GM12878 (cell line): ENCODE measurements around the gene A2ML1. TPM values are rescaled to one million over a fixed set of nuclear protein-coding genes. Genes with fewer than 3 reads are reported as not detected.

Experiments used
- ATAC-seq: fragments of 200-7000 bp; cut with Tn5 transposase; 3 replicates; pipeline ENCODE4 v1.9.1; 2020; ENCODE audit warnings: mild to moderate bottlenecking, moderate library complexity
- BruUV-seq: library from RNA; stranded (reverse); fragments of 400-500 nt; replicated peaks from 2 replicates; lab custom pipeline; 2021; lab: Mats Ljungman, UMichigan
- CTCF ChIA-PET: fragments of 300-600 bp; sonication (Branson Sonifier 250); formaldehyde crosslinking; extraction: SDS; loops from one replicate; lab custom pipeline; 2021; ENCODE audit warnings: inconsistent platforms; lab: Yijun Ruan, JAX
- POLR2A ChIA-PET: fragments of 350-600 bp; formaldehyde crosslinking; extraction: SDS; loops from one replicate; lab custom pipeline; 2021; ENCODE audit warnings: inconsistent platforms; lab: Charles Lee
- RAD21 ChIA-PET: fragments of 300-600 bp; sonication (Branson Sonifier 250); formaldehyde crosslinking; loops from one replicate; lab custom pipeline; 2023; ENCODE audit warnings: antibody characterized with exemption; ENCODE audit not compliant: unreplicated experiment; lab: Charles Lee
- SMC1A ChIA-PET: fragments of 300-600 bp; sonication (Branson Sonifier 250); formaldehyde crosslinking; loops from one replicate; lab custom pipeline; 2023; ENCODE audit not compliant: unreplicated experiment, uncharacterized antibody; lab: Charles Lee
- DNase-seq: peaks from one replicate; pipeline ENCODE4 v3.0.0-alpha.2; 2011; ENCODE audit warnings: low read depth, low spot score
- FAIRE-seq: peaks from 3 replicates; lab custom pipeline; 2011; peaks lifted over from hg19 to GRCh38; lab: Jason Lieb, UNC
- H2AFZ ChIP-seq: 2 replicates; pipeline ENCODE4 v1.6.0; 2011; ENCODE audit warnings: low read depth, low read length, control low read depth; ENCODE audit not compliant: control insufficient read depth
- H3K27ac ChIP-seq: 2 replicates; pipeline ENCODE4 v1.5.1; 2011; ENCODE audit warnings: control low read depth; ENCODE audit not compliant: control insufficient read depth, insufficient read depth
- H3K27me3 ChIP-seq, 2 experiments: replicated peaks in 1 of 2; 2 replicates each; pipeline versions ENCODE4 v1.6.0 to v1.6.1; 2011; ENCODE audit warnings: low read length in 1 of 2; ENCODE audit not compliant: control insufficient read depth in 2 of 2, insufficient read depth in 2 of 2
- H3K36me3 ChIP-seq, 2 experiments: 2 replicates each; pipeline ENCODE4 v1.5.1; 2011; ENCODE audit warnings: low read length in 1 of 2; ENCODE audit not compliant: control insufficient read depth in 2 of 2, insufficient read depth in 2 of 2
- H3K4me1 ChIP-seq: 2 replicates; pipeline ENCODE4 v1.6.1; 2011; ENCODE audit warnings: mild to moderate bottlenecking, low read length, moderate library complexity, mixed read lengths; ENCODE audit not compliant: control insufficient read depth, insufficient read depth
- H3K4me2 ChIP-seq: 2 replicates; pipeline ENCODE4 v1.6.0; 2011; ENCODE audit warnings: control low read depth; ENCODE audit not compliant: control insufficient read depth, insufficient read depth
- H3K4me3 ChIP-seq: fragments of 200-600 bp; sonication (generic); 2 replicates; pipeline ENCODE4 v1.5.1; 2016
- H3K79me2 ChIP-seq: 2 replicates; pipeline ENCODE4 v1.6.0; 2011; ENCODE audit warnings: low read length; ENCODE audit not compliant: control insufficient read depth, insufficient read depth
- H3K9ac ChIP-seq: 2 replicates; pipeline ENCODE4 v1.8.0; 2011; ENCODE audit warnings: low read length, control low read depth, mixed read lengths; ENCODE audit not compliant: control insufficient read depth, insufficient read depth
- H3K9me3 ChIP-seq: replicated peaks from 3 replicates; pipeline ENCODE4 v1.5.1; 2011; ENCODE audit warnings: mild to moderate bottlenecking, low read length; ENCODE audit not compliant: control insufficient read depth, insufficient read depth
- H4K20me1 ChIP-seq: 2 replicates; pipeline ENCODE4 v1.6.0; 2011; ENCODE audit not compliant: control insufficient read depth, insufficient read depth
- CTCF ChIP-seq, 3 experiments: IDR thresholded peaks in 2 of 3; conservative IDR thresholded peaks in 1 of 3; 2 replicates each; pipeline ENCODE4 v1.5.1; 2011; ENCODE audit warnings: low read depth in 3 of 3, low read length in 3 of 3, mild to moderate bottlenecking in 3 of 3, control low read depth in 2 of 3, moderate library complexity in 2 of 3, inconsistent platforms in 1 of 3, mixed read lengths in 1 of 3; ENCODE audit not compliant: control insufficient read depth in 2 of 3, insufficient read depth in 1 of 3; ENCODE audit errors: extremely low read depth in 1 of 3
- CUX1 ChIP-seq: IDR thresholded peaks from 2 replicates; pipeline ENCODE4 v1.6.1; 2012; ENCODE audit warnings: improper control_type of control experiment, low read depth, low read length; ENCODE audit not compliant: insufficient replicate concordance
- E4F1 ChIP-seq: fragments of 450-650 bp; IDR thresholded peaks from 2 replicates; pipeline ENCODE4 v1.6.1; 2018; ENCODE audit warnings: borderline replicate concordance, mild to moderate bottlenecking; ENCODE audit not compliant: partially characterized antibody
- IRF4 ChIP-seq: IDR thresholded peaks from 2 replicates; pipeline ENCODE4 v1.6.1; 2011; ENCODE audit warnings: low read depth, low read length
- JUND ChIP-seq: IDR thresholded peaks from 2 replicates; pipeline ENCODE4 v1.6.1; 2012; ENCODE audit warnings: low read depth, mild to moderate bottlenecking, low read length, improper control_type of control experiment, moderate library complexity
- KAT2A ChIP-seq: conservative IDR thresholded peaks from 2 replicates; pipeline ENCODE4 v1.6.1; 2011; ENCODE audit warnings: low read depth, low read length; ENCODE audit not compliant: control insufficient read depth
- NFYA ChIP-seq: IDR thresholded peaks from 2 replicates; pipeline ENCODE4 v1.6.1; 2011; ENCODE audit warnings: low read depth, mild to moderate bottlenecking, low read length, improper control_type of control experiment, borderline replicate concordance
- NRF1 ChIP-seq: conservative IDR thresholded peaks from 2 replicates; pipeline ENCODE4 v1.6.1; 2011; ENCODE audit warnings: mild to moderate bottlenecking, low read depth, low read length, improper control_type of control experiment
- RBBP5 ChIP-seq: fragments of 200-600 bp; sonication (generic); conservative IDR thresholded peaks from 2 replicates; pipeline ENCODE4 v1.6.1; 2016
- RCOR1 ChIP-seq: conservative IDR thresholded peaks from 2 replicates; pipeline ENCODE4 v1.6.1; 2012; ENCODE audit warnings: low read depth, low read length, improper control_type of control experiment
- SMAD1 ChIP-seq: fragments of 450-650 bp; IDR thresholded peaks from 2 replicates; pipeline ENCODE4 v1.6.1; 2018; ENCODE audit warnings: mild to moderate bottlenecking, low read depth; ENCODE audit not compliant: partially characterized antibody
- SMC3 ChIP-seq: IDR thresholded peaks from 2 replicates; pipeline ENCODE4 v1.6.1; 2011; ENCODE audit warnings: low read length, improper control_type of control experiment, borderline replicate concordance
- SUZ12 ChIP-seq: fragments of 200-600 bp; sonication (generic); IDR thresholded peaks from one replicate; pipeline ENCODE4 v1.6.1; 2018; ENCODE audit warnings: antibody characterized with exemption, mild to moderate bottlenecking; ENCODE audit not compliant: unreplicated experiment
- ZNF217 ChIP-seq: fragments of 450-650 bp; IDR thresholded peaks from 2 replicates; pipeline ENCODE4 v1.6.1; 2017; ENCODE audit warnings: antibody characterized with exemption, mild to moderate bottlenecking
- WGBS: methylation state at CpG from one replicate; pipeline ENCODE4 v1.1.6; 2016; ENCODE audit warnings: low lambda C conversion rate; ENCODE audit not compliant: insufficient replicate concordance, insufficient coverage; ENCODE audit errors: missing lambda C conversion rate; 5-methylcytosine and 5-hydroxymethylcytosine counted together
- in situ Hi-C: fragments of 300-500 bp; cut with MboI; formaldehyde crosslinking; loops from 9 replicates; pipeline ENCODE4 v1.14.3; 2018; ENCODE audit warnings: mixed read lengths
- intact Hi-C: fragments of 100-400 bp; cut with micrococcal nuclease; formaldehyde crosslinking; loops from one replicate; pipeline ENCODE4 v1.14.2; 2022; ENCODE audit not compliant: unreplicated experiment
- polyA plus RNA-seq, 11 experiments: library from polyadenylated mRNA; depleted of rRNA in 4 of 11; unstranded in 6 of 11; stranded (reverse) in 5 of 11; fragments of >200 nt; fragmentation: Nextera tagmentation in 4 of 11; fragmentation: Illumina TruSeq in 1 of 11; extraction: Ambion mirVana in 4 of 11; extraction: Trizol in 1 of 11; gene quantifications; 1 replicate in 1 of 11; 2 replicates in 10 of 11; pipeline versions ENCODE4 v1.2.1 to v1.2.3, GENCODE V29; 2011 to 2016; ENCODE audit warnings: inconsistent platforms in 2 of 11, missing spikeins in 2 of 11, low read depth in 1 of 11
- total RNA-seq, 4 experiments: library from RNA; depleted of rRNA in 3 of 4; stranded (reverse); fragments of >200 nt in 3 of 4; fragmentation: Illumina TruSeq in 1 of 4; extraction: Trizol in 1 of 4; gene quantifications; 2 replicates each; pipeline versions ENCODE4 v1.2.1 to v1.2.3, GENCODE V29; 2013 to 2021

The A2ML1 gene
- total and polyA plus RNA-seq, 10 of the 15 experiments (the other 5 are each of a cell fraction or from before 2014, with no cell fraction given) = not detected

- Histone ChIP-seq H3K36me3 (no peaks in the 10 kb centered on the region), H4K20me1 (no peaks in the 10 kb centered on the region), H3K9me3 (no peaks in the 10 kb centered on the region), H3K9ac (no peak overlapping the region), H3K4me1 (no peaks in the 10 kb centered on the region), H3K4me3 (no peak overlapping the region), H3K4me2 (no peak overlapping the region), H2AFZ (no peak overlapping the region), H3K27ac (no peak overlapping the region), H3K79me2 (no peaks in the 10 kb centered on the region), H3K27me3 (no peaks in the 10 kb centered on the region; a peak in 1 of 4 replicates)
- intact Hi-C loops = no loop called here
- WGBS = 70% methylated on average over 4 of the region's 4 CpGs
- ChIA-PET RAD21 (no interaction called here), POLR2A (no interaction called here), CTCF (no interaction called here), SMC1A (no interaction called here)
- in situ Hi-C loops = no loop called here
- no TSS peak for BruUV-seq
- FAIRE-seq = no peak
- no peak for DNase-seq
- no peak for ATAC-seq
- TF ChIP-seq KAT2A = no peak
- TF ChIP-seq RCOR1 = no peak
- TF ChIP-seq CUX1 = no peak
- TF ChIP-seq SMAD1 = no peak
- no peak for TF ChIP-seq NFYA
- TF ChIP-seq IRF4 = no peak
- no peak for TF ChIP-seq RBBP5
- TF ChIP-seq JUND = no peak
- TF ChIP-seq E4F1 = no peak
- no peak for TF ChIP-seq SUZ12
- TF ChIP-seq NRF1 = no peak
- TF ChIP-seq ZNF217 = no peak
- no peak for TF ChIP-seq SMC3
- TF ChIP-seq CTCF (IDR thresholded peaks at IDR 0.05 in 2 of 3, conservative IDR thresholded peaks at IDR 0.05 in 1 of 3; ENCODE audit: control insufficient read depth in 2 of 3, extremely low read depth in 1 of 3, insufficient read depth in 1 of 3, low read depth in 3 of 3, low read length in 3 of 3) = no peak
Measured at GRCh38 chr12:8779281-8779680, 43.1 kb upstream of the A2ML1 start.
